ENCODE results near the gene MYRIP. TPM values are rescaled to one million over a fixed set of nuclear protein-coding genes. Genes with fewer than 3 reads are reported as not detected.

Gene MYRIP
- total and polyA plus RNA-seq, 10 of the 15 experiments (the other 5 are each of a cell fraction or from before 2014, with no cell fraction given) = 0.03 to 0.08 (median 0.04) TPM; not detected in 6

GRCh38 chr3:40097131-40098117 is 288.0 kb downstream of the MYRIP start:
- POLR2A ChIA-PET = no interaction called here
- SMC1A ChIA-PET (ENCODE audit: uncharacterized antibody, unreplicated experiment) = no interaction called here
- Histone ChIP-seq H3K27me3 (replicated peaks in 1 of 2; ENCODE audit: control insufficient read depth in 2 of 2, insufficient read depth in 2 of 2, low read length in 1 of 2) (no peaks in the 10 kb centered on the region; a peak in 1 of 4 replicates), H3K4me2 (ENCODE audit: control insufficient read depth, insufficient read depth) (no peak overlapping the region), H3K79me2 (ENCODE audit: control insufficient read depth, insufficient read depth, low read length) (no peaks in the 10 kb centered on the region), H2AFZ (ENCODE audit: control insufficient read depth, low read depth, low read length) (no peak overlapping the region), H3K9ac (ENCODE audit: control insufficient read depth, insufficient read depth, low read length) (no peak overlapping the region), H3K36me3 (ENCODE audit: control insufficient read depth in 2 of 2, insufficient read depth in 2 of 2, low read length in 1 of 2) (no peaks in the 10 kb centered on the region), H4K20me1 (ENCODE audit: control insufficient read depth, insufficient read depth) (no peaks in the 10 kb centered on the region), H3K27ac (ENCODE audit: control insufficient read depth, insufficient read depth) (no peak overlapping the region), H3K9me3 (replicated peaks; ENCODE audit: control insufficient read depth, insufficient read depth, low read length) (no peaks in the 10 kb centered on the region), H3K4me3 (no peak overlapping the region), H3K4me1 (ENCODE audit: control insufficient read depth, insufficient read depth, low read length) (no peaks in the 10 kb centered on the region)
- intact Hi-C loops (cut with micrococcal nuclease; ENCODE audit: unreplicated experiment) = no loop called here
- WGBS (ENCODE audit: insufficient coverage, insufficient replicate concordance, low lambda C conversion rate, missing lambda C conversion rate) = 11% methylated on average over 9 of the region's 9 CpGs
- ATAC-seq (no peak), DNase-seq (ENCODE audit: low read depth, low spot score) (no peak), FAIRE-seq (no peak)
- in situ Hi-C loops (cut with MboI) = no loop called here
- CTCF ChIA-PET = interaction anchor here (1.5 kb wide), 1 partner anchor 218 kb away, joined by 3 read pairs; no protein-coding TSS in a partner anchor
- BruUV-seq (replicated peaks) = no TSS peak
- RAD21 ChIA-PET (ENCODE audit: unreplicated experiment) = no interaction called here
- TF ChIP-seq BMI1 (IDR thresholded peaks at IDR 0.05; ENCODE audit: borderline replicate concordance) (no peak), SUZ12 (IDR thresholded peaks at IDR 0.05; ENCODE audit: unreplicated experiment) (no peak), BCL3 (IDR thresholded peaks at IDR 0.05; ENCODE audit: borderline replicate concordance, insufficient read depth, low read depth, low read length, poor library complexity, severe bottlenecking) (no peak), FOS (IDR thresholded peaks at IDR 0.05; ENCODE audit: borderline replicate concordance, extremely low read depth, insufficient read length) (no peak), ZBTB40 (IDR thresholded peaks at IDR 0.05; ENCODE audit: borderline replicate concordance) (no peak), CHD1 (IDR thresholded peaks at IDR 0.05; ENCODE audit: low read depth, low read length) (no peak), ZBTB4 (CRISPR knock-in tag; IDR thresholded peaks at IDR 0.05) (no peak), RELA (IDR thresholded peaks at IDR 0.05; ENCODE audit: borderline replicate concordance, partially characterized antibody) (no peak), ZBTB33 (IDR thresholded peaks at IDR 0.05) (no peak), CBFB (IDR thresholded peaks at IDR 0.05; ENCODE audit: low read depth) (no peak), PML (IDR thresholded peaks at IDR 0.05; ENCODE audit: low read length) (no peak)

All from GM12878 (cell line).